Liver (tissue), 4 donors: ENCODE data around the gene UBE2V1. TPM values are rescaled to one million over a fixed set of nuclear protein-coding genes. Genes with fewer than 3 reads are reported as not detected.

Source experiments
- polyA plus RNA-seq, 2 donors: library from polyadenylated mRNA; stranded (reverse) in 1 of 2; unstranded in 1 of 2; fragments of 200-250 nt in 1 of 2; fragments of >200 nt in 1 of 2; fragmentation: Nextera tagmentation in 1 of 2; extraction: Ambion mirVana in 1 of 2; gene quantifications; one replicate each; pipeline versions ENCODE4 v1.2.1 to v1.2.3, GENCODE V29; 2013 to 2015
- total RNA-seq, 2 donors: library from RNA; depleted of rRNA; stranded (reverse); fragments of >200 nt; gene quantifications; one replicate each; pipeline ENCODE4 v1.2.3, GENCODE V29; 2014
- donor health status: healthy.
- donor health status: healthy.
- donor health status: healthy.

UBE2V1 gene
- total and polyA plus RNA-seq, 4 donors: 27.9 to 53.0 (median 34.2) TPM

Other genes with a start within 250 kb of the UBE2V1 start
- gene SPATA2, start 197.6 kb downstream of the UBE2V1 start, total RNA-seq: 1 to 10 TPM; 1.3 to 1.5 TPM
- gene SPATA2, start 197.6 kb downstream of the UBE2V1 start, polyA plus RNA-seq: 1 to 10 TPM; 1.2 to 3.4 TPM
- 10 to 100 TPM; 30.9 to 87.9 TPM for gene RNF114, start 176.8 kb downstream of the UBE2V1 start, total RNA-seq
- gene RNF114, start 176.8 kb downstream of the UBE2V1 start, polyA plus RNA-seq: 10 to 100 TPM; 33.8 to 48.0 TPM
- under 1 TPM; 0.28 to 0.75 TPM for gene SNAI1, start 130.2 kb downstream of the UBE2V1 start, total RNA-seq
- gene SNAI1, start 130.2 kb downstream of the UBE2V1 start, polyA plus RNA-seq: 1 to 10 TPM in 1 of 2 donors, under 1 TPM in 1; 0.44 to 3.4 TPM
- 1 to 10 TPM; 4.8 to 6.5 TPM for gene PEDS1, start 40.6 kb upstream of the UBE2V1 start, total RNA-seq
- 10 to 100 TPM; 10.7 to 19.3 TPM for gene PEDS1, start 40.6 kb upstream of the UBE2V1 start, polyA plus RNA-seq
- 10 to 100 TPM; 21.3 to 61.8 TPM for gene CEBPB, start 77.7 kb upstream of the UBE2V1 start, total RNA-seq
- 10 to 100 TPM; 19.7 to 37.0 TPM for gene CEBPB, start 77.7 kb upstream of the UBE2V1 start, polyA plus RNA-seq